HUES64 (cell line): Measurements from ENCODE around the gene JUND.

Source experiments
- H3K27ac ChIP-seq: 2 replicates; pipeline ENCODE4 v1.7.0; 2013; ENCODE audit warnings: low read depth, low read length, inconsistent platforms
- H3K27me3 ChIP-seq: 2 replicates; pipeline ENCODE4 v1.6.1; 2013; ENCODE audit warnings: mild to moderate bottlenecking, low read length; ENCODE audit not compliant: insufficient read depth
- H3K36me3 ChIP-seq: 2 replicates; pipeline ENCODE4 v1.6.1; 2013; ENCODE audit warnings: mild to moderate bottlenecking, low read length; ENCODE audit not compliant: insufficient read depth
- H3K4me1 ChIP-seq: 2 replicates; pipeline ENCODE4 v1.6.1; 2013; ENCODE audit warnings: mild to moderate bottlenecking, low read length, moderate library complexity; ENCODE audit not compliant: insufficient read depth
- H3K4me3 ChIP-seq: 2 replicates; pipeline ENCODE4 v1.5.1; 2013; ENCODE audit warnings: mild to moderate bottlenecking, low read length, moderate library complexity
- H3K9ac ChIP-seq: 2 replicates; pipeline ENCODE4 v1.6.1; 2013; ENCODE audit warnings: mild to moderate bottlenecking, low read depth, low read length
- H3K9me3 ChIP-seq: 2 replicates; pipeline ENCODE4 v1.6.1; 2013; ENCODE audit warnings: low read depth, low read length; ENCODE audit not compliant: insufficient read depth
- WGBS: fragments of 150-250, 120-280 bp; methylation state at CpG from one replicate; pipeline ENCODE4 v1.1.7; 2013; ENCODE audit warnings: missing lambda C conversion rate; 5-methylcytosine and 5-hydroxymethylcytosine counted together

Gene JUND

DNA sequence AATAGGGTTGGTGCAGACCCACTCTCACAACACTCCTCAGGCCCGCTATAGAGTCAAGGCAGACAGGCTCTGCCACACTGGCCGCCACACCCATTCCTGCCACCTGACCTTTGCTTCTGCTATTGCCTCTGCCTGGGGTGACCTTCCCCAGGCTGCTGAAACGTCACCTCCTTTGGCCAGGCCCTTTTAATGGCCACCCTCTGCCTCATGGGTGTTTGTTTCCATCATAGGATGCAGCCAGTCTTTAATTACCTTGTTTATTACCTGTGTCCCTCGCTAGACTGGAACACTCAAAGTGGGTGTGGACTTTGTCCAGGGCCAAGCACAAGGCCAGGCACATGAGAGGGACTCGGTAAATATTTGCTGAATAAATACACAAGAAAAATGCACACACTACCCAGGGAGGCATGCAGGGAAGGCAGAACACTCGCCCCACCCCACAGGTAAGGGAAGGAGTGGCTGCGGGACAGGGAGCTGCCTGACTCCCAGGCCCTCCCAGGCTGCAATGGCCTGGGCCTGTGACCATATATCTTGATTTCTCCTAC lies 38.2 kb upstream of the JUND start:
- no peak overlapping the region for H3K9ac ChIP-seq
- no peaks in the 10 kb centered on the region for H3K9me3 ChIP-seq
- peaks cover 19% of the 10 kb centered on the region for H3K4me1 ChIP-seq
- 96% methylated on average over 7 of the region's 7 CpGs for WGBS
- H3K4me3 ChIP-seq, result no peak overlapping the region
- H3K27ac ChIP-seq, result no peak overlapping the region
- H3K27me3 ChIP-seq, result no peaks in the 10 kb centered on the region
- H3K36me3 ChIP-seq, result peaks cover 32% of the 10 kb centered on the region

GRCh38 chr19:18317961-18318800 lies 36.8 kb upstream of the JUND start:
- Histone ChIP-seq H3K27ac (peak overlapping the region; percentile 58), H3K36me3 (peaks cover 46% of the 10 kb centered on the region), H3K9ac (no peak overlapping the region), H3K27me3 (no peaks in the 10 kb centered on the region), H3K4me1 (peaks cover 12% of the 10 kb centered on the region; the same call in 1 of the 2 replicates), H3K4me3 (no peak overlapping the region), H3K9me3 (no peaks in the 10 kb centered on the region)
- WGBS, result 94% methylated on average over 18 of the region's 18 CpGs

GRCh38 chr19:18313398-18313797 lies 32.0 kb upstream of the JUND start:
- peaks cover 77% of the 10 kb centered on the region for H3K36me3 ChIP-seq
- H3K9ac ChIP-seq, result no peak overlapping the region
- H3K4me1 ChIP-seq, result no peaks in the 10 kb centered on the region
- no peaks in the 10 kb centered on the region for H3K9me3 ChIP-seq
- no peaks in the 10 kb centered on the region for H3K27me3 ChIP-seq
- H3K27ac ChIP-seq, result no peak overlapping the region
- WGBS, result 97% methylated on average over 3 of the region's 3 CpGs
- H3K4me3 ChIP-seq, result no peak overlapping the region

GRCh38 chr19:18312092-18312534 lies 30.7 kb upstream of the JUND start:
- no peaks in the 10 kb centered on the region for H3K9me3 ChIP-seq
- no peak overlapping the region for H3K27ac ChIP-seq
- H3K4me1 ChIP-seq, result no peaks in the 10 kb centered on the region
- H3K9ac ChIP-seq, result no peak overlapping the region
- peaks cover 89% of the 10 kb centered on the region for H3K36me3 ChIP-seq
- H3K27me3 ChIP-seq, result no peaks in the 10 kb centered on the region
- WGBS, result 94% methylated on average over 11 of the region's 11 CpGs
- no peak overlapping the region for H3K4me3 ChIP-seq

- no peaks in the 10 kb centered on the region for H3K9me3 ChIP-seq
- no peak overlapping the region for H3K27ac ChIP-seq
- peaks cover 94% of the 10 kb centered on the region for H3K36me3 ChIP-seq
- H3K4me1 ChIP-seq, result no peaks in the 10 kb centered on the region
- no peaks in the 10 kb centered on the region for H3K27me3 ChIP-seq
- H3K4me3 ChIP-seq, result no peak overlapping the region
- no peak overlapping the region for H3K9ac ChIP-seq
- 92% methylated on average over 22 of the region's 22 CpGs for WGBS
These were observed 30.2 kb upstream of the JUND start for GRCh38 chr19:18311502-18312091.

GRCh38 chr19:18310966-18311365 lies 29.5 kb upstream of the JUND start:
- no peak overlapping the region for H3K4me3 ChIP-seq
- H3K27ac ChIP-seq, result no peak overlapping the region
- no peaks in the 10 kb centered on the region for H3K27me3 ChIP-seq
- peaks cover 98% of the 10 kb centered on the region for H3K36me3 ChIP-seq
- 95% methylated on average over 13 of the region's 13 CpGs for WGBS
- H3K9ac ChIP-seq, result no peak overlapping the region
- H3K4me1 ChIP-seq, result no peaks in the 10 kb centered on the region
- H3K9me3 ChIP-seq, result no peaks in the 10 kb centered on the region

- WGBS, result 91% methylated on average over 23 of the region's 23 CpGs
- H3K36me3 ChIP-seq, result peaks cover 92% of the 10 kb centered on the region
- no peak overlapping the region for H3K27ac ChIP-seq
- H3K9ac ChIP-seq, result no peak overlapping the region
- no peaks in the 10 kb centered on the region for H3K9me3 ChIP-seq
- no peak overlapping the region for H3K4me3 ChIP-seq
- peaks cover under 1% of the 10 kb centered on the region for H3K4me1 ChIP-seq
- no peaks in the 10 kb centered on the region for H3K27me3 ChIP-seq
These were observed 28.9 kb upstream of the JUND start for GRCh38 chr19:18310118-18310909.

GRCh38 chr19:18309525-18310064 lies 28.2 kb upstream of the JUND start:
- no peaks in the 10 kb centered on the region for H3K27me3 ChIP-seq
- H3K4me1 ChIP-seq, result peaks cover 8% of the 10 kb centered on the region
- H3K36me3 ChIP-seq, result peaks cover 86% of the 10 kb centered on the region
- no peak overlapping the region for H3K27ac ChIP-seq
- no peak overlapping the region for H3K9ac ChIP-seq
- WGBS, result 96% methylated on average over 33 of the region's 33 CpGs
- H3K4me3 ChIP-seq, result no peak overlapping the region
- no peaks in the 10 kb centered on the region for H3K9me3 ChIP-seq

- Histone ChIP-seq H3K4me3 (no peak overlapping the region), H3K9ac (no peak overlapping the region), H3K27ac (no peak overlapping the region), H3K36me3 (peaks cover 80% of the 10 kb centered on the region), H3K27me3 (no peaks in the 10 kb centered on the region), H3K9me3 (no peaks in the 10 kb centered on the region), H3K4me1 (peaks cover 11% of the 10 kb centered on the region)
- 95% methylated on average over 7 of the region's 7 CpGs for WGBS
These were observed 27.5 kb upstream of the JUND start for GRCh38 chr19:18308948-18309325.

- peaks cover 13% of the 10 kb centered on the region for H3K4me1 ChIP-seq
- no peak overlapping the region for H3K9ac ChIP-seq
- H3K9me3 ChIP-seq, result no peaks in the 10 kb centered on the region
- no peak overlapping the region for H3K4me3 ChIP-seq
- H3K27me3 ChIP-seq, result no peaks in the 10 kb centered on the region
- WGBS, result 96% methylated on average over 20 of the region's 20 CpGs
- H3K27ac ChIP-seq, result no peak overlapping the region
- H3K36me3 ChIP-seq, result peaks cover 74% of the 10 kb centered on the region
These were observed 26.9 kb upstream of the JUND start for GRCh38 chr19:18308051-18308947.
